Choroid plexus epithelial cell (primary cell): ENCODE measurements around the gene EXOC3L1.

Experiments used
- DNase-seq: peaks from one replicate; pipeline ENCODE4 v3.0.0-alpha.2; 2010; ENCODE audit warnings: low read depth
- H3K4me3 ChIP-seq: 2 replicates; pipeline ENCODE4 v1.5.1; 2011; ENCODE audit warnings: low read depth, mild to moderate bottlenecking, control low read depth, low read length, moderate library complexity
- TF ChIP-seq, protein P1 (sequence below): conservative IDR thresholded peaks from 2 replicates; pipeline ENCODE4 v1.5.1; 2011; ENCODE audit warnings: low read depth, mild to moderate bottlenecking, control low read depth, inconsistent platforms, low read length, moderate library complexity

Gene EXOC3L1

GRCh38 chr16:67227567-67227921 lies 37.6 kb upstream of the EXOC3L1 start:
- H3K4me3 ChIP-seq = peak overlapping the region; percentile 92
- DNase-seq = no peak
- TF ChIP-seq, protein P1, sequence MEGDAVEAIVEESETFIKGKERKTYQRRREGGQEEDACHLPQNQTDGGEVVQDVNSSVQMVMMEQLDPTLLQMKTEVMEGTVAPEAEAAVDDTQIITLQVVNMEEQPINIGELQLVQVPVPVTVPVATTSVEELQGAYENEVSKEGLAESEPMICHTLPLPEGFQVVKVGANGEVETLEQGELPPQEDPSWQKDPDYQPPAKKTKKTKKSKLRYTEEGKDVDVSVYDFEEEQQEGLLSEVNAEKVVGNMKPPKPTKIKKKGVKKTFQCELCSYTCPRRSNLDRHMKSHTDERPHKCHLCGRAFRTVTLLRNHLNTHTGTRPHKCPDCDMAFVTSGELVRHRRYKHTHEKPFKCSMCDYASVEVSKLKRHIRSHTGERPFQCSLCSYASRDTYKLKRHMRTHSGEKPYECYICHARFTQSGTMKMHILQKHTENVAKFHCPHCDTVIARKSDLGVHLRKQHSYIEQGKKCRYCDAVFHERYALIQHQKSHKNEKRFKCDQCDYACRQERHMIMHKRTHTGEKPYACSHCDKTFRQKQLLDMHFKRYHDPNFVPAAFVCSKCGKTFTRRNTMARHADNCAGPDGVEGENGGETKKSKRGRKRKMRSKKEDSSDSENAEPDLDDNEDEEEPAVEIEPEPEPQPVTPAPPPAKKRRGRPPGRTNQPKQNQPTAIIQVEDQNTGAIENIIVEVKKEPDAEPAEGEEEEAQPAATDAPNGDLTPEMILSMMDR = no peak

DNA sequence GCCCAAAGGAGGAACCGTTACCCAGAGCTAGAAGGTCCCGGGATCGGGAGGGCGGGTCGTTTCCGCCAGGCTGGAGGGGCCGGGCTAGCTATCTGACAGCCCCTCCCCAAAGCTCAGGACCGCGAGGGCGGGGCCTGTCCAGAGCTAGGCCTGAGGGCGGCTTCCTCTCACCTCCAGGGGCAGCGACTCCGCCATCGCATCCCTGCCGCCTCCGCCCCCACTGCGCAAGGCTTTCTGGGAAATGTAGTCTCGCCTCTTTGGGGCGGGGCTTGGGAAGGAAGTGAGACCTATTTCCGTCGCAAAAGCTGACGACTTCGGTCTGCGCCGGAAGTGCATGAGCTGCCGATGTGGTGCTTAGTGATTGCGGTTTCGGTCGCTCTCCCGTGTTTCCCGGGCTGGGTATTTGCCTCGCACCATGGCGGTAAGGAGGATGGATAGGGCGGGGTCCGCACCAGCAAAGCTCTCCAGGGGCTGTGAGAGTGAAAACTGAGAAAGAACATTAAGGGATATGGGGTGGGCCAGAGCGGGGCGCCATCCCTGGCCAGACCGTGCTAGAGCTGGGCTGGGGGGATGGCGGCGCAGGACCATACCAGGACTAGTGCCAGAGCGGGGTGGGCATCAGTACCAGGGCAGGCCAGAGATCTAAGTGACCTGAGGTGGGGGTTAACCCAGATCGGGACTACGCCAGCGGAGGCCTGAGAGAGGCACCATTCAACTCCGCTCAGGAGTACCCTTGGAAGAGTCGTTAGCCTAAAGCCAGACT lies 37.0 kb upstream of the EXOC3L1 start, which contains the start of gene TMEM208:
Gene TMEM208, plus strand, starts transcription at position 327 of the 763 bp plus-strand sequence. Its CDS starts 89 bp downstream, at position 416.
- peak; percentile 98 for DNase-seq
- H3K4me3 ChIP-seq = peak within 1 kb of the TSS; percentile 92
- TF ChIP-seq, protein P1 = peak; percentile 21

DNA sequence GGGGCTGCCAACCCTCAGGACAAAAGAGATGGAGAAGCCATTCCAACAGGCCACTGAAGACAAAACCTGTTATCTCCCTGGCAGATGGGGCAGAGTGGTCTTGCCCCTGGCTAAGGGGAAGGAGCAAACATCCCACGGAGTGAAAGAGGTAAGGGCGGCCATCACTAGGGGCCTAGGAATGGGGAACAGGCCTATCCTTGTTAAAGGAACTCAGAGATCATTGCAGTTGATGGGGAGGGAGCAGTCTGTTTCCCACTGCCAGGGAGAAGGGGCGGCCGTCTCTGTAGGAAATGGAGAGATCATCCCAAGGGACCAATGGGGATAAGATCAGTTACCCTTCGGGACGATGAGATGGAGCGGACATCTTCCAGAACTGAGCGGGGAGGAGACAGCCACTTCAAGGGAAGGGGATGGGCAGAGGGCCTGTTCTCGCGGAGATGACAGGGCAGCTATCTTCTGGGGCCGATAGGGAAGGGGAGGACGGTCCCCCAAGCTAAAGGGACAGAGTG lies 36.4 kb upstream of the EXOC3L1 start:
- H3K4me3 ChIP-seq = peak overlapping the region; percentile 92
- TF ChIP-seq, protein P1 = no peak
- DNase-seq = no peak

- no peak for DNase-seq
- H3K4me3 ChIP-seq = no peak overlapping the region
- TF ChIP-seq, protein P1 = no peak
Observed at GRCh38 chr16:67223992-67224391, 34.1 kb upstream of the EXOC3L1 start.

DNA sequence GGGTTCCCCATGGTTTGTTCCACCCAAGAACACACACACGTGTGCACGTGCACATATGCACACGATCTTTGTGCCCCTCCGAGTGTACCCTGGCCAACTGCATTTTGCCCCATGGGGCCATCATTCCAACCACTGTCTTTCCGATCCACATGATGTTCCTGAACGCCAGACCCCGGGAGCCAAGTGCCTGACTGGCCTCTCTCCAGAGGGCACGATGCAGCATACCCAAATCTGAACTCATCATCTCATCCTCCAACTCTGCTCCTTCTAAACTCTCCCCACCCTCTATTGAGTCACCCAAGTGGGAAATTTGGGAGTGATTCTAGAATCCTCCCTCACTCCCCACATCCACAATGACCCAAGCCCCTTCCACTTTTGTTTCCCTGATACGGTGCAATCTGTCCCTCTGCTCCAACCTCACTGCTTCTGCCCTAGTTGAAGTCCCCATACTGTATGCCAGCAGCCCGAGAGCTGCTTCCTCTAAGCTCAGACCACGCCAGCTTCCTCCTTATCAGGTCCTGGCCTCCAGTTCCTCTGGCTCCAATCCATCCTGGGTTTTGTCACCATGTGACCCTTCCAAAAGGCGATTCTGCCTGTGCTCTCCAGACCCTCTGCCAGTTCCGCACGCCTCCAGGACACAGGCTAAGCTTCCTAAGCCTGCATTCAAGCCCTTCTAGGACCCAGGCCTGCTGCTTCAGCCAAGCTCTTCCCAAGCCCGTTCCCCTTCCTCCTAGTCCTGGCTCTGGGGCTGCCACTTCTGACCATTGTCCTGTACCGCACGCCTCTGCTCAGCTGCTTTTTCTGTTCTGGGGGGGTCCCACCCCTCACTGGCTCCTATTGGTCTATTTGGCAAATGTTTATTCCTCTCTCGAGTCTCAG lies 26.9 kb upstream of the EXOC3L1 start:
- TF ChIP-seq, protein P1 = no peak
- no peak overlapping the region for H3K4me3 ChIP-seq
- DNase-seq = no peak

GRCh38 chr16:67215706-67216105 lies 25.8 kb upstream of the EXOC3L1 start:
- TF ChIP-seq, protein P1 = no peak
- no peak overlapping the region for H3K4me3 ChIP-seq
- DNase-seq = no peak
